HG02642 (cell line): ENCODE measurements around the gene RAB44.

ENCODE experiments used
- ATAC-seq: cut with Tn5 transposase; IDR thresholded peaks from one replicate; pipeline ENCODE4 v1.9.1; 2021; ENCODE audit warnings: mild to moderate bottlenecking; ENCODE audit not compliant: unreplicated experiment, poor library complexity

RAB44 gene

DNA sequence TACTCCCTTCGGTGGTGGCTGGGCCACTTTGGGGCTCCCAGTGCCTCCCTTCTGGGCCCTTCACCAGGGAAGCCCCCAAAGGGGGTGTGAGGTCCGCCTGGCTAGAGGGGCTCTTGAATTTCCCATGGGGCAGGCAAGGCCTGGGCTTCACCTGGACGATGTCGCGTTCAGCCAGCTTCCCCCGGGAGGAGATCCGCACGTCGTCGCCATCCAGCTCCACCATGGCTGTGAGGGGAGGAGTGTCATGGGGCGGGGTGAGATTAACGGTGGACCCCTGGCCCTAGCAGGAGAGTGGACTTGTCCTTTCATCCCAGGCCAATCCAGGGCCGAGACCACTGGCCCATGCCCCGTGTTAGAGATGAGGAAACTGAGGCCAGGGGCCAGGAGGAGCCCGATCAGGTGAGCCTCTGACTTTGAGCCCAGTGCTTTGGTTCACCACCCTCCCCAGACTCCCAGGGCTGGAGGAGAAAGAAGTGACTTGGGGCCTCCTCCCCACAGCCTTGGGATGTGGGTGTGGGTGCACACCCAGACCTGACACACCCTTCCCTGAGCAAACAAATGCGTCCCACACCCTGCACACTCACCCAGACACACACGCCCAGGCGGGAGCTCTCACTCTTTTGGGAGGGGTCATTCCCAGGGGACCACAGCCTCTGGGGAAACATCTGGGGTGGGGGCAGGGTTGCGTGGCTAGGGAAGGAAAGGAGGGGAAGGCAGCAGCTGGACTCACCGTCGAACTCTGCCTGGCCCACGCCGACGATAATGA is 46.1 kb downstream of the RAB44 start:
- ATAC-seq: no peak

DNA sequence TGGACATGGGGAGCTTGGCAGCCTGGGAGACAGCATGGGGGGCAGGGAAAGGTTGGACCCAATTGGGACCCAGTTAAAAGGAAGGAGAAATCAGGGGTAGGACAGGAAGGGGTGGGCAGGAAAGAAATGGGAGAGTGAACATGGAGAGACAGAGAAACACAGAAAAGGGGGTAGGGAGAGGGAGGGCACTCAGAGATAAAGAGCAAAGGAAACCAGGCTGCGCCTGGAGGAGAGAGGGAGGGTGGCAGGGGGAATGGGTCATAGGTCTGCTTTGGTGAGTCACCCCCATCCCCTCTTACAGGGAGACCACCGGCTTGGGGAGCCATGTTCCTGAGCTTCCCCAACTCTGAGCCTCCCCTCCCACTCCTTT is 46.7 kb downstream of the RAB44 start:
- ATAC-seq: no peak

GRCh38 chr6:36745283-36745682 is 47.7 kb downstream of the RAB44 start:
- ATAC-seq: no peak

GRCh38 chr6:36745836-36746235 is 48.2 kb downstream of the RAB44 start:
- no peak for ATAC-seq

DNA sequence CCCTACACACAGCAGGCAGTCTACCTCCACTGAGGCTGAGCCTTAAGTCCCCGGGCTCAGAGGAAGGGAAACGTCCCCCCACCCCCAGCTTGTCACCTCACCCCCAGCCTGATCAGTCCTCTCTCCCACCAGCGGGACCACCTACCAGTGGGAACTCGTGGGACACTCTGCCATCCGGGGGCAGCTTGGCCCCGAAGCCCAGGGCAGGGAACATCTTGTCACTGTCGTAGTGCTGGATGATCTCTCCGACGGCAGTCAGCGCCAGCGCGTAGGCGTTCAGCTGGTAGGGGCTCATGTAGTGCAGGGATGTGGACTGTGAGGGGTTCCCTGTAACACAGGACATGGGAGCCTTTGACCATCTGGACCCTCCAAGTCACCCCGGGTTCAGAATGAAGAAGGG is 48.6 kb downstream of the RAB44 start:
- ATAC-seq: no peak

DNA sequence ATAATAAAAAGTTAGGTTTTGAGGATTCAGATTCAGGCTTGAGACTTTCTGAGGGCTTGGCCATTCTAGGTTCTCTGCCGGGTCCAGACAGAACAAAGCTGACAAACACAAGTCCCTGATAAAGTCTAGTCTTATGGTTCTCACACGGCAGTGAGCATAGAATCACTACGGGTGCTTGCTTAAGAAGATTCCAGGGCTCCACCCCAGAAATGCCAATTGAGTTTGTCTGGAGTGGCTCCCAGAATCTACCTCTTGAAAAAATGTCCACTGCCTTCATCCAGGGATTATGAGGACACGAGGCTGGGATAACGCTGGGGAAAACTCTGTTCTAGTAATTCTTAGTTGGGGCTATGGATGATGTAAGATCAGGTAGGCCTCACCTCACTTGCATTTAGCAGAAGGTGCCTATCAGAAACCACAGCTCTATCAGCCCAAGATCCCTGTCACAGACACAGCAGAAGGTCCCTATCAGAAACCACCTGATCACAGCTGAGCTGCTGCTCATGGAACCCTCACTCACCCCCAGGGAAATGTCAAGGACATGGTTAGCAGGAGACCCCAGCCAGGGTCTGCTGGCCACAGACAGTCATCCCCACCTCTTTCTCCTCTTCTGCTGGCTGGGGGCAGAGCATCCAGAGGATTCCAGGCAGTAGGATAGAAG is 52.3 kb downstream of the RAB44 start:
- ATAC-seq: no peak

GRCh38 chr6:36751091-36751490 is 53.5 kb downstream of the RAB44 start:
- ATAC-seq: no peak

GRCh38 chr6:36751833-36752186 is 54.2 kb downstream of the RAB44 start:
- no peak for ATAC-seq

GRCh38 chr6:36752187-36752885 is 54.7 kb downstream of the RAB44 start:
- ATAC-seq: no peak

- no peak for ATAC-seq
Observed at GRCh38 chr6:36752886-36753506, 55.4 kb downstream of the RAB44 start.

DNA sequence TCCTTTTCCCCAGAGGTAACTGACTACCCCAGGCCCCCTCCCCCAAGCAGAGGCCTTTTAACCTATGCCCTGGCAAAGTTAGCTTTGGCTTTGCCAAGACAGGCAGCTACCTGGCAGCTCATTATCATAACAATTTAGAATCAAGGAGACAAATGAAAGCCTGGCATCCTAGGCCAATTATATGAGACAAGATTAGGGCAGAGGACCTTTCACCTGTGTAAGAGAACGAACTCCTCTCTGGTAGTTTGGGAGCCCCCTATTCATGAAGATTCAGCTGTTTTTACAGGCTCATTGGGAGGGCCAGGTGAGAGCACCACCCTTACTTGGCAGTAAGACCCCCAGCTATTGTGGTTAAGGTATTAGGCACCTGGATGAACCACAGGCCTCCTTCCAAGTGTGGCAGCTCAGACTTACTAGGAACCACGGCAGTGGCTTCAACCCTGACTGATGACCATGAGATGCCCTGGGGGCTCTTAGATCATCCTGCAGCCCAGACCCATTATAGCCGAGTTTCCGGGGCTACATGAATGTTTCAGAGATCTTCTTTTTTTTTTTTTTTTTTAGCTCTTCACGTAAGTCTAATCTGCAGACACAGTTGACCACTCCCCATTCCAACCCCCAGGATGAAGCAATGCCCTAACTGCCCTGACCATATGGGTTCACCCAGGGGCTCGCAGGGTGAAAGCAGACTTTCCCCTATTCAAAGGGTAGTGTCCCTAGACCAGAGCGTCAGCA is 56.2 kb downstream of the RAB44 start:
- ATAC-seq: no peak

DNA sequence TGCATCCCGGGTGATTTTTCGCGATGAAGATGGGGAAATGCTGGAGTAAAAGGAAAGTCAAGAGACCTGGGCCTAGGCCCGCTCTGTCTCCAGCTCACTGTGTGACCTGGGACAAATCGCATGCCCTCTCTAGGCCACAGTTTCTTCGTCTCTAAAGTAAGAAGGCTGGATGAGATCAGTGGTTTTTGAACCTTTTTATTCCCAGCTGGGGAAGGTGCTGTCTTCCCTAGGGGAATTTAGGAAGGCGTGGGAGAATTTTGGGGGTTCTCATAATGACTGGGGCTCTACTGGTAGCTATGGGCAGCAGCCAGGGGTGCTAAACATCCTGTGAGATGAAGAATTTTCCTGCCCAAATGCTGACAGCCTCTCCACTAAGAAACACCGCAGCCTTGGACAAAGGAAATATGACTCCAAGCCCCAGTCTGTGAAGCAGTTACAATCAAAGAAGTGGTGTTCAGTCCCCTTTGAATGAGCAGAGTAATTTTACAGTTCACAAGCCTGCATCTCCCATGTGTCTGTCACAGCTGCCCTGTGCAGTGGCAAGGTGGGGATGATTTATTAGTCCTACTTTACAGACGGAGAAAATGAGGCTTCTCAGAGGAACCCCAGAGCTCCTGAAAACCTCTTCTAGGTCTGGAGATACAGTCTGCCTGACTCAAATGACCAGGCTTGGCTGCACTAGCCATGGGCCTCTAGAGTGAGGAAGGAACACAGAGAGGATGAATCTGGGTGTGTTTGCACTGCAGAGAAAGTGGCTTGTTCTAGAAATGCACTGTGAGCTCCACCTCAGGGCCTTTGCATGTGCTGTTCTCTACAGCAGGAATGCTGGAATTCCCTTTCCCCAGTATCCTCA is 57.2 kb downstream of the RAB44 start:
- ATAC-seq: no peak

GRCh38 chr6:36755435-36756348 is 58.1 kb downstream of the RAB44 start:
- peak; percentile 33 for ATAC-seq

GRCh38 chr6:36756786-36757185 is 59.2 kb downstream of the RAB44 start:
- ATAC-seq: no peak

DNA sequence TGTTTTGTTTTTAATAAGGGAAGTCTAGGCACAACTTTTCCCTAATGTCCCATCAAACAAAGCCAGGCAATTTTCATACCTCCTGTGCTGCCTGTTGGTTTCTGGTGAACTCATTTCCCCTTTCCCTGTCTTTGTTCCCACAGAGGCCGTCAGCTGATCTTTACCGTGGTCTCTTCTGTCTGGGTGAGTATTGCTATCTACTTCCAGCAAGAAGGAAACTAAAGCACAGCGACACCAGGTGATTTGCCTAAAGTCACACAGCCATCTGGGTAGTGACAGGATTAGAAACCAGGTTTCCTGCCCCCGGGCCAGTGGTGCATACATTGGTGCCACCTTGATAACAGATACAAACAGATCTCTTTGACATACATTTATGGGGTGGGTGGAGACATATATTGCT is 59.6 kb downstream of the RAB44 start:
- ATAC-seq: peak; percentile 36

GRCh38 chr6:36757943-36758508 is 60.4 kb downstream of the RAB44 start:
- no peak for ATAC-seq

DNA sequence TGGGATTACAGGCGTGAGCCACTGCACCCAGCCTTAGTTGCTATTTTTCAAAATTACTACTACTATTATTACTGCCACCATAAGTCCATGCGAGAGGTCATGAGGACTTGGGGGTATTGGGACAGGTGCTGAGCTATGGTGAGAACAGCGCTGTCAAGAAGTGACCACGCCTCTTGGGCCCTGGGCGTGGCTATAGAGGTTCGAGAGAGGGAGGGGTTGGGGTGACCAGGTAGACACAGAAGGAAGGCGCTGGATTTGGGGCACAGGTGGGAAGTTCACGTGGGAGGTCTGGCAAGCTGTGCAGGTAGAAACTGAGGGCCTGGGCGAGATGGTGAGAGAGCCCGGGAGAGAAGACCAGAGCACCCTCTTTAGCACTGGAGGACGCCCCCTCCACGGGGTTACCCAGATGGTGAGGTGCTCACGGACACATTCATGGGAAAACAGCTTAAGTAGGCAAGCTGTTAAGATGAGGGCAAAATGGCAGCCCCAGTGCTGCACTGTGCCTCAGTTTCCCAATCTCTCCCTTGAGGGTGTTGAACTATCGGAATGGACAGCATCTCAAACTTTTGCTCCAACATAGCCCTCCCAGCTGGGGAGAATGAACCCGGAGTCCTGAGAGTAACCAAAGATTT is 61.0 kb downstream of the RAB44 start:
- no peak for ATAC-seq
